Activated naive CD4-positive, alpha-beta T cell treated with Interleukin-2 at 50 U/mL for 16 hours (primary cell): ENCODE data around the gene C9orf78.
"Not testable (repeated sequence)": the region's sequence is repeated elsewhere in the genome, so short reads cannot be mapped to it uniquely, and the experiment has no call there.

ENCODE experiments used
- DNase-seq: peaks from one replicate; pipeline ENCODE4 v3.0.0-alpha.2; 2020

The C9orf78 gene

GRCh38 chr9:129809346-129809745 is 25.7 kb downstream of the C9orf78 start:
- no peak for DNase-seq

- no peak for DNase-seq
Measured at GRCh38 chr9:129806061-129806460, 29.0 kb downstream of the C9orf78 start.

DNA sequence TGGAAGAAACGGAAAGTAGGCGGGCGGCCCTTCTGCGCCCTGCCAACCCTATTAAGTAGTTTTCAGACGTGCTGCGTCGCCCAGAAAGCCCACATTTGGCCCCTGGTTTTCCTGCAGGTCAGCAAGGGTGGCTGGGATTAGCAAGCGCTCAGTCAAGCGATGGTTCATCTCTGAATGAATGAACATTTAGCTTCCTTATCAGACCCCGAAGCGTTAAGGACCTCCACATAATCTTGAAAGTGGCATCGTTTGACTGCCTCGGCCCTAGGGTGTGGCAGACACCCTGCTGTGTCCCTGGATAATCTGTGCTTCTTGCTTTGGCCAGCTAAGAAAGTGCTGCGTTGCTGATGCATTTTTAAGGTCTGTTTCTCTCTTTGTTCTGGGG is 31.4 kb downstream of the C9orf78 start:
- DNase-seq = no peak

DNA sequence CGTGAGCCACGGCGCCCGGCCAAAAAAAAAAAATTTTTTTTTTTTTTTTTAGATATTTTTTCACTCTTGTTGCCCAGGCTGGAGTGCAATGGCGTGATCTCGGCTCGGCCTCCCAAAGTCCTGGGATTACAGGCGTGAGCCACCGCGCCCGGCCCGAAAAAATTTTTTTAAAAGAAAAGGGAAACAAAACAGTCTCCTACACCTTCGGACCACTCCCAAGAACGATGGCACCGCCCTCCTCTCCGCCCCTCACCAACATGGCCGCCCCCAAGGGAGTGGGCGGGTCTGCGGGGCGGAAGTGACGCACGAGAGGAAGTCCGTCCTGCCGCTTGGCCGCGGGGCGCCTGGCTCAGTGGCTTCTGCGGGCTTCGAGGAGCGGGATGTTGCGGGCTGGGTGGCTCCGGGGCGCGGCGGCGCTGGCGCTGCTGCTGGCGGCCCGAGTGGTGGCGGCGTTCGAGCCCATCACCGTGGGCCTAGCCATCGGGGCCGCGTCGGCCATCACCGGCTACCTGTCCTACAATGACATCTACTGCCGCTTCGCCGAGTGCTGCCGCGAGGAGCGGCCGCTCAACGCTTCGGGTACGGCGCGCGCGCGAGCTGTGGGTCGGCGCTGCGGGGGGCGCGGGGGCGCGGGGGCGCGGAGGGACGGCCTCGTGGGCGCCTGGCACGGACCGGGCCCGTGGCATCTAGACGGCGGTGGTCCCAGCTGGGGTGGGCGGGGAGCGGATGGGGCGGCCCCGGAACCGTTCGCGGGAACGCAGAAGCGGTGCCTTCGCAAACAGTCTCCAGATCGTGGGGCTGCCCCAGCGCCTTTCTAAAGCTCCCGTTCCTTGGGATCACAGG is 32.0 kb downstream of the C9orf78 start, which contains the start of gene TOR1B:
TSS of gene TOR1B (plus strand) at position 352 of the 843 bp plus-strand sequence. CDS start at position 381, 29 bp downstream.
- peak; percentile 92 for DNase-seq

- no peak for DNase-seq
Measured at GRCh38 chr9:129801504-129801903, 33.6 kb downstream of the C9orf78 start.

- DNase-seq = no peak
Measured at GRCh38 chr9:129798973-129799372, 36.1 kb downstream of the C9orf78 start.

DNA sequence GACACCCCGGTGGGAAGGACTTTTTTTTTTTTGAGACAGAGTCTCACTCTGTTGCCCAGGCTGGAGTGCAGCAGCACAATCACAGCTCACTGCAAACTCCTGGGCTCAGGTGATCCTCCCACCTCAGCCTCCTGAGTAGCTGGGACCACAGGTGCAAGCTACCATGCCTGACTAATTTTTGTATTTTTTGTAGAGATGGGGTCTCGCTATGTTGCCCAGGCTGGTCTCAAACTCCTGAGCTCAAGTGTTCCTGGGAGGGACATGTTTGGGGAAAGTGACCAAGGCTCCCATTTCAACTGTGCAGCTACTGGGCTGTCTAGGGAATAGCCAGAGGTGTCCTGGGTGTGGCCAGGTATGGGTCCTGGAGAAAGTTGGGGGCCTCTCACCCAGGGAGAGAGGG is 39.0 kb downstream of the C9orf78 start:
- not testable (repeated sequence) for DNase-seq

GRCh38 chr9:129794549-129794948 is 40.5 kb downstream of the C9orf78 start:
- DNase-seq = no peak

DNA sequence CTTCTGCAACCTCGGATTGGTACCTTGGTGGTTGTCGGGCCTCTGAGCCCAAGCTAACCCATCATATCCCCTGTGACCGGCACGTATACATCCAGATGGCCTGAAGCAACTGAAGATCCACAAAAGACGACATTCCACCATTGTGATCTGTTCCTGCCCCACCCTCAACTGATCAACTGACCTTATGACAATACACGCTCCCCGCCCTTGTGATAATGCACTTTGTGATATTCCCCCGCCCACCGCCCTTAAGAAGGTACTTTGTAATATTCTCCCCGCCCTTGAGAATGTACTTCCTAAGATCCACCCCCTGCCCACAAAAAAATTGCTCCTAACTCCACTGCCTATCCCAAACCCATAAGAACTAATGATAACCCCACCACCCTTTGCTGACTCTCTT is 48.6 kb downstream of the C9orf78 start:
- DNase-seq = no peak

GRCh38 chr9:129785866-129786265 is 49.2 kb downstream of the C9orf78 start:
- DNase-seq = no peak

DNA sequence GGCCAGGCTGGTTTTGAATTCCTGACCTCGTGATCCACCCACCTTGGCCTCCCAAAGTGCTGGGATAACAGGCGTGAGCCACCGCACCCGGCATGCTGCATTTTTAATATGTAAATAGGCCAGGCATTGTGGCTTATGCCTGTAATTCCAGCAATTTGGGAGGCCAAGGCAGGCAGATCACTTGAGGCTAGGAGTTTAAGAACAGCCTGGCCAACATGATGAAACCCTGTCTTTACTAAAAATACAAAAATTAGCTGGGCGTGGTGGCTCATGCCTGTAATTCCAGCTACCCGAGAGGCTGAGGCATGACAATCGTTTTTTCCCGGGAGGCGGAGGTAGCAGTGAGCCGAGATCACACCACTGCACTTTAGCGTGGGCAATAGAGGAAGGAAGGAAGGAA is 50.1 kb downstream of the C9orf78 start:
- DNase-seq = not testable (repeated sequence)

DNA sequence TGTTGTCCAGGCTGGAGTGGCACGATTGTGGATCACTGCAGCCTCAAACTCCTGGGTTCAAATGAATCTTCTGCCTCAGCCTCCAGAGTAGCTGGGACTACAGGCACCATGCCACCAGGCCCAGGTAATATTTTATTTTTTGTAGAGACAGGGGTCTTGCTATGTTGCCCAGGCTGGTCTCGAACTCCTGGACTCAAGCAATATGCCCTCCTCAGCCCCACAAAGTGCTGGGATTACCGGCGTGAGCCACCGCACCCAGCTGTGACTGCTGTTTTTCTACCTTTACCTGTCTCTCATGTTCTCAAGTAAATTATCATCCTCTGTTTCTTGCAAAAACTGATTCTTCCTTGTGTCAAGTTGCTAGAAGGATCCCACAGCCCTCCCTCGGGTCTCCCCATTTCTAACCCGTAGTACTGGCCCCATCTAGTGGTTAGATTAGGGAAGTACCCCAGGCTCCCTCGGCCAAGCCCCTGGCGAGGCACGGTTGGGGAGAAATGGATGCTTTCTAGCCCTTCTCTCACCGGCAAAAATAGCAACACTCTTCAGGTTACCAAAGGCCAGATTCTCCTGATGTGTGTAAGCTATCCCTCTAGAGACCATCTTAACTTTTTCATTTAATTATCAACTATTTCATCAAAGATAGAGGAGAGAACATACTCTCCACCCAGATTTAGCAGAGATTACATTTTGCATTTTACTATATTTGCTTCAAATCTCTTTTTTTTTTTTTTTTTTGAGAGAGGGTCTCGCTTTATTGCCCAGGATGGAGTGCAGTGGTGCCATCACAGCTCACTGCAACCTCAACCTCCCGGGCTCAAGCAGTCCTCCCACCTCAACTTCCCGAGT is 51.3 kb downstream of the C9orf78 start:
- peak; percentile 76 for DNase-seq

- DNase-seq = no peak
Measured at GRCh38 chr9:129781981-129782380, 53.1 kb downstream of the C9orf78 start.

DNA sequence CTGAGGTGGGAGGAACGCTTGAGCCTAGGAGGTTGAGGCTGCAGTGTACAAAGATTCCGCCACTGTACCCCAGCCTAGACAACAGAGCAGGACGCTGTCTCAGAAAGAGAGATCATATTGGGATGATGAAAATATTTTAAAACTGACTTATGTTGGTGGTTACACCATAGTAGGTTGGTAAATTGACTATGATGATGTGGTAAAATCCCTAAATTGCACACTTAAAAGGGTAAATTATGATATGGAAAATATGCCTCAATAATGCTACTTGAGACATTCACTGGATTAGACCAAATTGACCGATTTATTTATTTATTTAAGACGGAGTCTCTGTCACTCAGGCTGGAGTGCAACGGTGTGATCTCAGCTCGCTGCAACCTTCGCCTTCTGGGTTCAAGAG is 53.9 kb downstream of the C9orf78 start:
- DNase-seq = no peak

DNA sequence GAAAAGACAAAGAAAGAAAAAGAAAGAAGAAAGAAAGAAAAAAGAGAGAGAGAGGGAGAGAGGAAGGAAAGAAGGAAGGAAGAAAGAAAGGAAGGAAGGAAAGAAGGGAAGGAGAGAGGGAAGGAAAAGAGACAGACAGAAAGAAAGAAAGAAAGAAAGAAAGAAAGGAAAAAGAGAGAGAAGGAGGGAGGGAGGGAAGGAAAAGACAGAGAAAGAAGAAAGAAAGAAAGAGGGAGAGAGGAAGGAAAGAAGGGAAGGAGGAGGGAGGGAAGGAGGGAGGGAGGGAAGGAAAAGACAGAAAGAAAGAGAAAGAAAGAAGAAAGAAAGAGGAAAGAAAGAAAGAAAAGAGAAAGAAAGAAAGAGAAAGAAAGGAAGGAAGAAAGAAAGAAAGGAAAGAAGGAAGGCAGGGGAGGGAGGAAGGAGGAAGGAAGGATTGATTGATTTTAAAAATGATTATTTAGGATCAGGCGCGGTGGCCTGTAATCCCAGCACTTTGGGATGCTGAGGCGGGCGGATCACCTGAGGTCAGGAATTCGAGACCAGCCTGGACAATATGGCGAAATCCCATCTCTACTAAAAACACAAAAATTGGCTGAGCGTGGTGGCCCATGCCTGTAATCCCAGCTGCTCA is 55.4 kb downstream of the C9orf78 start:
- no peak for DNase-seq

DNA sequence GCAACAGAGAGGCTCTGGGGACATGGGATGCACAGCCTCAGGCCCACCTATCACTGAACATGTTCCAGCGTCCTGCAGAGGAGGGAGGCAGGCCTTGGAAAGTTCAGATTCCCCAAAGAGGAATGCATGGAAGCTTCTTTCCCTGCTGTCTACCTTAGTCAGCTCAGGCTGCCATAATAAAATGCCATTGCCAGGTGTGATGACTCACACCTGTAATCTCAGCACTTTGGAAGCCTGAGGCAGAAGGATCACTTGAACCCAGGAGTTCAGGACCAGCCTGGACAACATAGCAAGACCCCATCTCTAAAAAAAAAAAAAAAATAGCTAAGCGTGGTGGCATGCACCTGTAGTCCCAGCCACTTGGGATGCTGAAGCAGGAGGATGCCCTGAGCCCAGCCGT is 56.6 kb downstream of the C9orf78 start:
- DNase-seq = no peak

DNA sequence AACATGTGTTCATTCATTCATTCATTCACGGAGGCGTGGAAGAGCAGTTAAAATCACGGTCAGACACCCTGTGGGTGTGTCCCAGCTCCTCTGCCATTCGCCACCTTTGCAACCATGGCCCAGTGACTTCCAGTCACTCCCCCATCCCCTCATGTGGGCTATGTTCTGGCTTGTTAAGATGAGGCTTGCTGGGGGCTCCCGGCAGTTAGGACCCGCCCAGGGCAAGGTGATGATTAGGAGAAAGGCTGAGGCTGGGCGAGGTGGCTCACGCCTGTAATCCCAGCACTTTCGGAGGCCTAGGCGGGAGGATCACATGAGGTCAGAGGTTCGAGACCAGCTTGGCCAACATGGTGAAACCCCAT is 57.3 kb downstream of the C9orf78 start:
- DNase-seq = no peak
